Cardiac fibroblast (primary cell): ENCODE measurements around the gene KCNK7.
A peak's percentile ranks its signal among the peaks of the same experiment; 100 is the strongest.

Experiments
- DNase-seq, 2 donors: peaks; one replicate each; pipeline versions ENCODE4 v3.0.0 to v3.0.0-alpha.2; 2010; ENCODE audit warnings: low read depth in 2 of 2
- H3K4me3 ChIP-seq, 2 donors: replicated peaks in 1 of 2; 1 replicate in 1 of 2; 2 replicates in 1 of 2; pipeline ENCODE4 v1.5.1; 2011; ENCODE audit warnings: low read depth in 2 of 2, low read length in 2 of 2, mild to moderate bottlenecking in 2 of 2, moderate library complexity in 1 of 2
- CTCF ChIP-seq: IDR thresholded peaks from one replicate; pipeline ENCODE4 v1.5.1; 2011; ENCODE audit warnings: low read depth, mild to moderate bottlenecking, low read length, inconsistent platforms

Gene KCNK7

GRCh38 chr11:65552388-65552951 is 43.1 kb downstream of the KCNK7 start:
- DNase-seq = no peak
- H3K4me3 ChIP-seq = no peak overlapping the region
- no peak for TF ChIP-seq CTCF

- no peak for DNase-seq
- peak; percentile 19 for TF ChIP-seq CTCF
- H3K4me3 ChIP-seq = no peak overlapping the region
Observed at GRCh38 chr11:65551572-65552387, 43.8 kb downstream of the KCNK7 start.

- H3K4me3 ChIP-seq = no peak overlapping the region
- DNase-seq = no peak
- no peak for TF ChIP-seq CTCF
Observed at GRCh38 chr11:65549096-65549495, 46.5 kb downstream of the KCNK7 start.

- TF ChIP-seq CTCF = no peak
- no peak overlapping the region for H3K4me3 ChIP-seq
- DNase-seq = no peak
Observed at GRCh38 chr11:65548395-65548794, 47.2 kb downstream of the KCNK7 start.

GRCh38 chr11:65547446-65548125 is 48.0 kb downstream of the KCNK7 start:
- no peak for DNase-seq
- TF ChIP-seq CTCF = no peak
- no peak overlapping the region for H3K4me3 ChIP-seq

GRCh38 chr11:65546217-65546958 is 49.2 kb downstream of the KCNK7 start:
- no peak for DNase-seq
- no peak for TF ChIP-seq CTCF
- no peak overlapping the region for H3K4me3 ChIP-seq
